ENCODE data around the gene EFCAB6.

DNA sequence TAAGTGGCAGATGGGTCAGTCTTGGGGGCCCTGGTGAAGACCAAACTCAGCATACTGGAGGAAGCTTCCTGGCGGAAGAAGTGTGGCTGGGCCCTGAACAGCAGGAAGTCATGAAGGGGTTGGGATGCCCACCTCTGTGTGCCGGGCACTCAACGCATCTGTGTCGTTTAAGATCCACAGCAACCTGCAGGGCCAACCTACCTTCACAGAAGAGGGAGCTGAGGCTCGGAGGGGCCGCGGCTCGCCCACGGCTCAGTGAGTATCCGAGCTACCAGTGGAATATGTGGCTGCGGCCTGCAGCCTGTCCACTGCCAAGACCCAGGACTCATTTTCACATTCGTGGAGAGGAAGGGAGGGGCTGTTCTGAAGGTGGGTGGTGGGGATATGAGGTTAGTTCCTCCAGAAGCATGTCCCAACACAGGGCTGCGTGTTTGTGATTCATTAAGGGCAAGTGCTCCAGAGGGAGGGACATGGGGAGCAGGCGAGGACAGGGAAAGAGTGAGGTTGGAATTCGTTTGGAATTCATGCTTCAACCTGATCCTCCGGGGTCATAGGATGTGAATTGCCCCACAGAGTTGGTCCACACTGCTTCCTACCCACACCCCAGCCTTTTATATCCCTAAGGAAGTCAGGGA is 300.7 kb downstream of the EFCAB6 start:
- no peak for TF ChIP-seq POLR2A (IDR thresholded peaks at IDR 0.05; ENCODE audit: low read depth, low read length)
- no peak for TF ChIP-seq CTCF (conservative IDR thresholded peaks at IDR 0.05; ENCODE audit: low read depth, low read length)
- no peak for TF ChIP-seq MXI1 (IDR thresholded peaks at IDR 0.05; ENCODE audit: borderline replicate concordance, low read depth, low read length)
- no peak for TF ChIP-seq SMC3 (IDR thresholded peaks at IDR 0.05; ENCODE audit: low read depth, low read length)
- TF ChIP-seq, protein P1, sequence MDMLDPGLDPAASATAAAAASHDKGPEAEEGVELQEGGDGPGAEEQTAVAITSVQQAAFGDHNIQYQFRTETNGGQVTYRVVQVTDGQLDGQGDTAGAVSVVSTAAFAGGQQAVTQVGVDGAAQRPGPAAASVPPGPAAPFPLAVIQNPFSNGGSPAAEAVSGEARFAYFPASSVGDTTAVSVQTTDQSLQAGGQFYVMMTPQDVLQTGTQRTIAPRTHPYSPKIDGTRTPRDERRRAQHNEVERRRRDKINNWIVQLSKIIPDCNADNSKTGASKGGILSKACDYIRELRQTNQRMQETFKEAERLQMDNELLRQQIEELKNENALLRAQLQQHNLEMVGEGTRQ (IDR thresholded peaks at IDR 0.05; ENCODE audit: low read depth, low read length), result no peak
- no peak for TF ChIP-seq MAZ (IDR thresholded peaks at IDR 0.05; ENCODE audit: borderline replicate concordance, low read depth, low read length)
- no peak for TF ChIP-seq CEBPB (IDR thresholded peaks at IDR 0.05; ENCODE audit: low read depth, low read length)
- TF ChIP-seq RCOR1 (IDR thresholded peaks at IDR 0.05; ENCODE audit: insufficient replicate concordance, low read length), result no peak
- no peak for TF ChIP-seq ELK1 (IDR thresholded peaks at IDR 0.05; ENCODE audit: borderline replicate concordance, low read depth, low read length)
- TF ChIP-seq MAFK (IDR thresholded peaks at IDR 0.05; ENCODE audit: low read depth, low read length), result no peak
